ENCODE measurements around the gene CTBP2. TPM values are rescaled to one million over a fixed set of nuclear protein-coding genes. Genes with fewer than 3 reads are reported as not detected.

CTBP2 gene
- polyA plus RNA-seq, 1 experiment: 72.9 TPM

DNA sequence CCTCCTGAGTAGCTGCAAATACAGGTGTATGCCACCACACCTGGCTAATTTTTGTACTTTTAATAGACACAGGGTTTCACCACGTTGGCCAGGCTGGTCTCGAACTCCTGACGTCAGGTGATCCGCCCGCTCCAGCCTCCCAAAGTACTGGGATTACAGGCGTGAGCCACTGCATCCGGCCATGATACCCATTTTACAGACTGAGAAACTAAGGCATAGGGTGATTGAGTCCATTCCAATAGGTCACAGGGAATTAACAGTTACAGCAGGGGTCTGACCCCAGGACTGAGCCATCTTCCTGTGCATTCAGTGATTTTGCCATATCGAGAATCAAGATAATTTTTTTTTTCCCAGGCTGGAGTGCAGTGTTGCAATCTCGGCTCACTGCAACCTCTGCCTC is 12.3 kb upstream of the CTBP2 start:
- TF ChIP-seq, protein P1, sequence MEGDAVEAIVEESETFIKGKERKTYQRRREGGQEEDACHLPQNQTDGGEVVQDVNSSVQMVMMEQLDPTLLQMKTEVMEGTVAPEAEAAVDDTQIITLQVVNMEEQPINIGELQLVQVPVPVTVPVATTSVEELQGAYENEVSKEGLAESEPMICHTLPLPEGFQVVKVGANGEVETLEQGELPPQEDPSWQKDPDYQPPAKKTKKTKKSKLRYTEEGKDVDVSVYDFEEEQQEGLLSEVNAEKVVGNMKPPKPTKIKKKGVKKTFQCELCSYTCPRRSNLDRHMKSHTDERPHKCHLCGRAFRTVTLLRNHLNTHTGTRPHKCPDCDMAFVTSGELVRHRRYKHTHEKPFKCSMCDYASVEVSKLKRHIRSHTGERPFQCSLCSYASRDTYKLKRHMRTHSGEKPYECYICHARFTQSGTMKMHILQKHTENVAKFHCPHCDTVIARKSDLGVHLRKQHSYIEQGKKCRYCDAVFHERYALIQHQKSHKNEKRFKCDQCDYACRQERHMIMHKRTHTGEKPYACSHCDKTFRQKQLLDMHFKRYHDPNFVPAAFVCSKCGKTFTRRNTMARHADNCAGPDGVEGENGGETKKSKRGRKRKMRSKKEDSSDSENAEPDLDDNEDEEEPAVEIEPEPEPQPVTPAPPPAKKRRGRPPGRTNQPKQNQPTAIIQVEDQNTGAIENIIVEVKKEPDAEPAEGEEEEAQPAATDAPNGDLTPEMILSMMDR (IDR thresholded peaks at IDR 0.05; ENCODE audit: insufficient read depth, low read depth, low read length): no peak
- no peak overlapping the region for H3K4me3 ChIP-seq (ENCODE audit: low read depth, low read length)
- no peaks in the 10 kb centered on the region for H3K36me3 ChIP-seq (ENCODE audit: control insufficient read depth, insufficient read depth, low read length)
- CTCF ChIA-PET: no interaction called here
- DNase-seq (ENCODE audit: low read depth): no peak
- POLR2A ChIA-PET: no interaction called here
- H3K27me3 ChIP-seq (ENCODE audit: control insufficient read depth, insufficient read depth, low read length): peaks cover 2% of the 10 kb centered on the region; the same call in 1 of the 2 replicates

DNA sequence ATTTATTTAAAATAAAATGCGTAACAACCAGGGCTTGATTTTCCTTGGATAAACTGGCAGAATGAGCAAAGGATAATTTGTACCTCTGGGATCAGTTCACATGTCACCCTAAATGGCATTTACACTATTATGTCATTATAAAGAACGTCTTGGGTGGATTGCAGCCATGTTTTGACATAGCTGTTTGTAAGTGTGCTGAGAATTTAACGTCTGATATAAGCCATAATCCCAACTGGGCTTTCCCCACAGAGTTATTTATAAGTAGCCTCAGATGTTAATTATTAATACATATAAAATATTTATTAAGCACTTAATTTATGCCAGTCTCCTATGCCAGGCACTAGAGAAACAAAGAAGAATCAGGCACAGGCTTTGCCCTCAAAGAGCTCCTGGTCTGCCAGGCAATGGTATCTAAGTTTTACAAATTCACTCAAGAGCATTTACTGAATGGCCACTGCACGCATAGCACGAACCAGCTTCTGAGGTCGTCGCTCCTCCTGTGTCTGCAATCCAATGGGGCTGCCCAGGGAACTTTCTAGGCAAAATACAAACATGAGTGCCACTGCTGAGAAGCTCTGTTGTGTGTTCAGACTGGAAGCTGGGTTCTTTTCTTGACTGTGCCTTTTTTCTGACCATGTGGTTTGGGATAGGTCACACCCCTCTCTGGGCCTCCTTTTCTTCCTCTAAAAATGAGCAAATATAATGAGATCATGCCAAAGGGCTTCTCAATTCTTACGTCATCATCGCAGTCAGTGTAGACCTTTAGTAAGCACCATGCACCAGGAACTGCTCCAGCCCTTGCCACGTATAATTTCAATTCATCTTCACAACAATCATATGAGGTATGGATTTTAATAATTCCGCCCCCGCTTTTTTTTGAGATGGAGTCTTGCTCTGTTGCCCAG is 11.3 kb upstream of the CTBP2 start:
- no peak overlapping the region for H3K4me3 ChIP-seq (ENCODE audit: low read depth, low read length)
- ChIA-PET CTCF (no interaction called here), POLR2A (no interaction called here)
- H3K36me3 ChIP-seq (ENCODE audit: control insufficient read depth, insufficient read depth, low read length): no peaks in the 10 kb centered on the region
- TF ChIP-seq, protein P1 (IDR thresholded peaks at IDR 0.05; ENCODE audit: insufficient read depth, low read depth, low read length): no peak
- DNase-seq (ENCODE audit: low read depth): no peak
- H3K27me3 ChIP-seq (ENCODE audit: control insufficient read depth, insufficient read depth, low read length): peaks cover 2% of the 10 kb centered on the region; the same call in 1 of the 2 replicates

DNA sequence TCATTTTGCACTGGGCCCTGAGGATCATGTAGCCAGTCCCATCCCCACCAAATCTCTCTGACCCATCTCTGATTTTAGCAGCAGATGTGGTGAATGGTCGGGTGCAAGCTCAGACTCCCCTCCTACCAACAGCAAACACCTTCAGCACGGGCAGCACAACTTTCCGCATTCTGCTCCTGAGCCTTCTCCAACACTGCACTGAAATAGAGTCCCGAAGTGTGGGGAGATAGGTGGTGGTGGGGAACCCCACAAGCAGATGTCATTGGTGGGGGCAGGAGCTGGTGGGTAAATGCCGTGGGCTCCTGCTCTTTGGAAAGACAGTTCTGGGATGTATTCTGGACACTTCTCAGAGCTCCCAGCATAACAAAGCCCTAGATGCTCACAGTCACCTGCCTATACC is 9.6 kb upstream of the CTBP2 start:
- H3K36me3 ChIP-seq (ENCODE audit: control insufficient read depth, insufficient read depth, low read length): no peaks in the 10 kb centered on the region
- ChIA-PET CTCF (no interaction called here), POLR2A (no interaction called here)
- TF ChIP-seq, protein P1 (IDR thresholded peaks at IDR 0.05; ENCODE audit: insufficient read depth, low read depth, low read length): no peak
- H3K4me3 ChIP-seq (ENCODE audit: low read depth, low read length): no peak overlapping the region
- peaks cover under 1% of the 10 kb centered on the region; the same call in 1 of the 2 replicates for H3K27me3 ChIP-seq (ENCODE audit: control insufficient read depth, insufficient read depth, low read length)
- DNase-seq (ENCODE audit: low read depth): no peak

DNA sequence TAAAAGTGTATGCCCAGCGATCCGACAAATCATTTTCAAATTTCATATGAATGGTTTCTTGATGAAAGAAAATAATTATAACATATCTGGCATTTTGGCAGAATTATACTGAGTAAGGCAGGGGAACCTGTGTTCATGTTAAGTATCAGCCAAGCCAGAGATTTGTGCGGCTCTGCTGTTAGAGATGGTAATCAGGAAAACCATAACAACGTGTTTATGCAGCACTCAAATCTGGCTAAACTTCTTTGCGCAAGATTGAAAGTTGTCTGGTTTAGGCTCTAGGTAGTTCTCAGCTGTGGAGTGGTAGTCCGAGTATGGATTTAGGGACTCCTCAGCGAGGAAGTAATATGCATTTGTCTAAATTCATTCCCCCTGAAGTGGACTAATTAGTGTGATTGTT is 8.9 kb upstream of the CTBP2 start:
- CTCF ChIA-PET: no interaction called here
- DNase-seq (ENCODE audit: low read depth): no peak
- TF ChIP-seq, protein P1 (IDR thresholded peaks at IDR 0.05; ENCODE audit: insufficient read depth, low read depth, low read length): no peak
- no peak overlapping the region for H3K4me3 ChIP-seq (ENCODE audit: low read depth, low read length)
- H3K27me3 ChIP-seq (ENCODE audit: control insufficient read depth, insufficient read depth, low read length): no peaks in the 10 kb centered on the region
- no peaks in the 10 kb centered on the region for H3K36me3 ChIP-seq (ENCODE audit: control insufficient read depth, insufficient read depth, low read length)
- POLR2A ChIA-PET: no interaction called here

DNA sequence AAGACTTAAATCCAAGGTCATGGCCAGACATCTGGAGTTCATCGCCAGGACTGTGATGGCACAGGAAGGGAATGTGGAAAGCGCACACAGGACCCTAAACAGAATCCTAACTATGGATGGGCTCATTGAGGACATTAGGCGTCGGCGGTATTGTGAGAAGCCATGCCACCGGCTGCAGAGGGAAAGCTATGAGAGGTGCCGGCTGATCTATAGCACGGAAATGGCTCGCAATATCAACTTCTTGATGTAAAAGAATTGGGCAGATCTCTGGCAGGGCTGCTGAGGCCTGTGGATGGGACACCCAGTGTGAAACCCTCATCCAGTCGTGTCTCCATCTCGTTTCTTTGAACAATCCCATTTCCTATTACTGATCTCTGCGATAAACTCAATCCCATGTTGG is 6.3 kb upstream of the CTBP2 start:
- ChIA-PET POLR2A (no interaction called here), CTCF (interaction anchor here (1.7 kb wide), 1 partner anchor 8 kb away, joined by 4 read pairs; no protein-coding TSS in a partner anchor)
- TF ChIP-seq, protein P1 (IDR thresholded peaks at IDR 0.05; ENCODE audit: insufficient read depth, low read depth, low read length): no peak
- no peak overlapping the region for H3K4me3 ChIP-seq (ENCODE audit: low read depth, low read length)
- H3K27me3 ChIP-seq (ENCODE audit: control insufficient read depth, insufficient read depth, low read length): no peaks in the 10 kb centered on the region
- no peaks in the 10 kb centered on the region for H3K36me3 ChIP-seq (ENCODE audit: control insufficient read depth, insufficient read depth, low read length)
- DNase-seq (ENCODE audit: low read depth): no peak
